ENCODE measurements around the gene HOXD8. TPM values are rescaled to one million over a fixed set of nuclear protein-coding genes. Genes with fewer than 3 reads are reported as not detected.

The HOXD8 gene
- total and polyA plus RNA-seq, 10 of the 15 experiments (the other 5 are each of a cell fraction or from before 2014, with no cell fraction given), result not detected

DNA sequence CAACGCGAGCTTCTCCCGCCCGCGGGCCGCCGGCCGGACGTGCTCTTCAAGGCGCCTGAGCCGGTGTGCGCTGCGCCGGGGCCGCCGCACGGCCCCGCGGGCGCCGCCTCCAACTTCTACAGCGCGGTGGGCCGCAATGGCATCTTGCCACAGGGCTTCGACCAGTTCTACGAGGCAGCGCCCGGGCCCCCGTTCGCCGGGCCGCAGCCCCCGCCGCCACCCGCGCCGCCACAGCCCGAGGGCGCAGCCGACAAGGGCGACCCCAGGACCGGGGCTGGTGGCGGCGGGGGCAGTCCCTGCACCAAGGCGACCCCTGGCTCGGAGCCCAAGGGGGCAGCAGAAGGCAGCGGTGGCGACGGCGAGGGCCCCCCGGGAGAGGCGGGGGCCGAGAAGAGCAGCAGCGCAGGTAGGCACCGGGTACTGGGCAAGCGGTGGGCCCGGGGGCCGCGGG is 21.7 kb upstream of the HOXD8 start:
- ChIA-PET SMC1A (ENCODE audit: uncharacterized antibody, unreplicated experiment) (no interaction called here), POLR2A (no interaction called here), RAD21 (ENCODE audit: unreplicated experiment) (no interaction called here), CTCF (no interaction called here)
- Histone ChIP-seq H3K36me3 (ENCODE audit: control insufficient read depth in 2 of 2, insufficient read depth in 2 of 2, low read length in 1 of 2) (no peaks in the 10 kb centered on the region), H3K4me1 (ENCODE audit: control insufficient read depth, insufficient read depth, low read length) (no peaks in the 10 kb centered on the region), H3K4me3 (no peak overlapping the region), H3K9me3 (replicated peaks; ENCODE audit: control insufficient read depth, insufficient read depth, low read length) (peaks cover 3% of the 10 kb centered on the region; the same call in 1 of the 3 replicates), H3K27me3 (replicated peaks in 1 of 2; ENCODE audit: control insufficient read depth in 2 of 2, insufficient read depth in 2 of 2, low read length in 1 of 2) (peaks cover 18 to 48% of the 10 kb centered on the region in 2 experiments), H3K4me2 (ENCODE audit: control insufficient read depth, insufficient read depth) (no peak overlapping the region), H3K27ac (ENCODE audit: control insufficient read depth, insufficient read depth) (no peak overlapping the region), H3K9ac (ENCODE audit: control insufficient read depth, insufficient read depth, low read length) (no peak overlapping the region), H3K79me2 (ENCODE audit: control insufficient read depth, insufficient read depth, low read length) (no peaks in the 10 kb centered on the region), H4K20me1 (ENCODE audit: control insufficient read depth, insufficient read depth) (no peaks in the 10 kb centered on the region), H2AFZ (ENCODE audit: control insufficient read depth, low read depth, low read length) (no peak overlapping the region)
- intact Hi-C loops (cut with micrococcal nuclease; ENCODE audit: unreplicated experiment), result no loop called here
- DNase-seq (ENCODE audit: low read depth, low spot score) (no peak), FAIRE-seq (no peak), ATAC-seq (no peak)
- no TSS peak for BruUV-seq (replicated peaks)
- WGBS (ENCODE audit: insufficient coverage, insufficient replicate concordance, low lambda C conversion rate, missing lambda C conversion rate), result 81% methylated on average over 34 of the region's 59 CpGs
- TF ChIP-seq GATAD2B (conservative IDR thresholded peaks at IDR 0.05; ENCODE audit: low read depth) (no peak), SIX5 (IDR thresholded peaks at IDR 0.05; ENCODE audit: low read depth, low read length, severe bottlenecking) (no peak), IRF4 (IDR thresholded peaks at IDR 0.05; ENCODE audit: low read depth, low read length) (no peak), SREBF1 (IDR thresholded peaks at IDR 0.05; ENCODE audit: low read length) (no peak), MYB (IDR thresholded peaks at IDR 0.05; ENCODE audit: borderline replicate concordance, low read depth, low read length) (no peak), STAT1 (conservative IDR thresholded peaks at IDR 0.05) (no peak), ZNF24 (IDR thresholded peaks at IDR 0.05) (no peak), SRF (IDR thresholded peaks at IDR 0.05; ENCODE audit: low read depth in 2 of 2, low read length in 2 of 2) (no peak), HDGF (IDR thresholded peaks at IDR 0.05) (no peak), HDAC2 (IDR thresholded peaks at IDR 0.05) (no peak)
- TF ChIP-seq, protein P1, sequence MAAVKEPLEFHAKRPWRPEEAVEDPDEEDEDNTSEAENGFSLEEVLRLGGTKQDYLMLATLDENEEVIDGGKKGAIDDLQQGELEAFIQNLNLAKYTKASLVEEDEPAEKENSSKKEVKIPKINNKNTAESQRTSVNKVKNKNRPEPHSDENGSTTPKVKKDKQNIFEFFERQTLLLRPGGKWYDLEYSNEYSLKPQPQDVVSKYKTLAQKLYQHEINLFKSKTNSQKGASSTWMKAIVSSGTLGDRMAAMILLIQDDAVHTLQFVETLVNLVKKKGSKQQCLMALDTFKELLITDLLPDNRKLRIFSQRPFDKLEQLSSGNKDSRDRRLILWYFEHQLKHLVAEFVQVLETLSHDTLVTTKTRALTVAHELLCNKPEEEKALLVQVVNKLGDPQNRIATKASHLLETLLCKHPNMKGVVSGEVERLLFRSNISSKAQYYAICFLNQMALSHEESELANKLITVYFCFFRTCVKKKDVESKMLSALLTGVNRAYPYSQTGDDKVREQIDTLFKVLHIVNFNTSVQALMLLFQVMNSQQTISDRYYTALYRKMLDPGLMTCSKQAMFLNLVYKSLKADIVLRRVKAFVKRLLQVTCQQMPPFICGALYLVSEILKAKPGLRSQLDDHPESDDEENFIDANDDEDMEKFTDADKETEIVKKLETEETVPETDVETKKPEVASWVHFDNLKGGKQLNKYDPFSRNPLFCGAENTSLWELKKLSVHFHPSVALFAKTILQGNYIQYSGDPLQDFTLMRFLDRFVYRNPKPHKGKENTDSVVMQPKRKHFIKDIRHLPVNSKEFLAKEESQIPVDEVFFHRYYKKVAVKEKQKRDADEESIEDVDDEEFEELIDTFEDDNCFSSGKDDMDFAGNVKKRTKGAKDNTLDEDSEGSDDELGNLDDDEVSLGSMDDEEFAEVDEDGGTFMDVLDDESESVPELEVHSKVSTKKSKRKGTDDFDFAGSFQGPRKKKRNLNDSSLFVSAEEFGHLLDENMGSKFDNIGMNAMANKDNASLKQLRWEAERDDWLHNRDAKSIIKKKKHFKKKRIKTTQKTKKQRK (IDR thresholded peaks at IDR 0.05; ENCODE audit: low read depth, low read length), result no peak
- TF ChIP-seq, protein P2, sequence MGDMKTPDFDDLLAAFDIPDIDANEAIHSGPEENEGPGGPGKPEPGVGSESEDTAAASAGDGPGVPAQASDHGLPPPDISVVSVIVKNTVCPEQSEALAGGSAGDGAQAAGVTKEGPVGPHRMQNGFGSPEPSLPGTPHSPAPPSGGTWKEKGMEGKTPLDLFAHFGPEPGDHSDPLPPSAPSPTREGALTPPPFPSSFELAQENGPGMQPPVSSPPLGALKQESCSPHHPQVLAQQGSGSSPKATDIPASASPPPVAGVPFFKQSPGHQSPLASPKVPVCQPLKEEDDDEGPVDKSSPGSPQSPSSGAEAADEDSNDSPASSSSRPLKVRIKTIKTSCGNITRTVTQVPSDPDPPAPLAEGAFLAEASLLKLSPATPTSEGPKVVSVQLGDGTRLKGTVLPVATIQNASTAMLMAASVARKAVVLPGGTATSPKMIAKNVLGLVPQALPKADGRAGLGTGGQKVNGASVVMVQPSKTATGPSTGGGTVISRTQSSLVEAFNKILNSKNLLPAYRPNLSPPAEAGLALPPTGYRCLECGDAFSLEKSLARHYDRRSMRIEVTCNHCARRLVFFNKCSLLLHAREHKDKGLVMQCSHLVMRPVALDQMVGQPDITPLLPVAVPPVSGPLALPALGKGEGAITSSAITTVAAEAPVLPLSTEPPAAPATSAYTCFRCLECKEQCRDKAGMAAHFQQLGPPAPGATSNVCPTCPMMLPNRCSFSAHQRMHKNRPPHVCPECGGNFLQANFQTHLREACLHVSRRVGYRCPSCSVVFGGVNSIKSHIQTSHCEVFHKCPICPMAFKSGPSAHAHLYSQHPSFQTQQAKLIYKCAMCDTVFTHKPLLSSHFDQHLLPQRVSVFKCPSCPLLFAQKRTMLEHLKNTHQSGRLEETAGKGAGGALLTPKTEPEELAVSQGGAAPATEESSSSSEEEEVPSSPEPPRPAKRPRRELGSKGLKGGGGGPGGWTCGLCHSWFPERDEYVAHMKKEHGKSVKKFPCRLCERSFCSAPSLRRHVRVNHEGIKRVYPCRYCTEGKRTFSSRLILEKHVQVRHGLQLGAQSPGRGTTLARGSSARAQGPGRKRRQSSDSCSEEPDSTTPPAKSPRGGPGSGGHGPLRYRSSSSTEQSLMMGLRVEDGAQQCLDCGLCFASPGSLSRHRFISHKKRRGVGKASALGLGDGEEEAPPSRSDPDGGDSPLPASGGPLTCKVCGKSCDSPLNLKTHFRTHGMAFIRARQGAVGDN (IDR thresholded peaks at IDR 0.05), result no peak
- in situ Hi-C loops (cut with MboI), result no loop called here
